Frontal cortex (tissue), 4 donors: ENCODE data around the gene CPXM2. TPM values are rescaled to one million over a fixed set of nuclear protein-coding genes. Genes with fewer than 3 reads are reported as not detected.

Source experiments
- DNase-seq, 2 donors: peaks; one replicate each; pipeline ENCODE4 v3.0.0; 2012; ENCODE audit warnings: low spot score in 2 of 2
- FAIRE-seq: peaks from 2 replicates; lab custom pipeline; 2012; peaks lifted over from hg19 to GRCh38; lab: Jason Lieb, UNC
- total RNA-seq: library from RNA; depleted of rRNA; stranded (reverse); fragments of >200 nt; gene quantifications from one replicate; pipeline ENCODE4 v1.2.3, GENCODE V29; 2014
- donor health status: control.
- donor health status: control.
- donor health status: control.

The CPXM2 gene
- total RNA-seq, 1 donor from 2014 or later = under 0.01 TPM

- no peak for FAIRE-seq
- no peak for DNase-seq
These were observed 82.0 kb downstream of the CPXM2 start for GRCh38 chr10:123809632-123810031.

GRCh38 chr10:123808906-123809305 lies 82.7 kb downstream of the CPXM2 start:
- no peak for FAIRE-seq
- no peak for DNase-seq

GRCh38 chr10:123808286-123808685 lies 83.3 kb downstream of the CPXM2 start:
- FAIRE-seq = no peak

GRCh38 chr10:123807444-123808035 lies 84.1 kb downstream of the CPXM2 start:
- DNase-seq (no peak), FAIRE-seq (no peak)

More at GRCh38 chr10:123808286-123808685, 83.3 kb downstream of the CPXM2 start:
- DNase-seq = no peak

- no peak for FAIRE-seq
- no peak for DNase-seq
These were observed 86.9 kb downstream of the CPXM2 start for GRCh38 chr10:123804716-123805115.

- DNase-seq = no peak
- FAIRE-seq = no peak
These were observed 90.8 kb downstream of the CPXM2 start for GRCh38 chr10:123800821-123801220.

- DNase-seq (no peak), FAIRE-seq (no peak)
These were observed 91.3 kb downstream of the CPXM2 start for GRCh38 chr10:123800289-123800688.

GRCh38 chr10:123798856-123799255 lies 92.8 kb downstream of the CPXM2 start:
- FAIRE-seq = no peak

GRCh38 chr10:123797813-123798212 lies 93.8 kb downstream of the CPXM2 start:
- FAIRE-seq (no peak), DNase-seq (no peak)

More at GRCh38 chr10:123798856-123799255, 92.8 kb downstream of the CPXM2 start:
- DNase-seq = no peak

GRCh38 chr10:123796736-123797135 lies 94.9 kb downstream of the CPXM2 start:
- no peak for FAIRE-seq
- no peak for DNase-seq

- no peak for FAIRE-seq
- DNase-seq = no peak
These were observed 95.6 kb downstream of the CPXM2 start for GRCh38 chr10:123795846-123796590.

- DNase-seq (no peak), FAIRE-seq (no peak)
These were observed 96.3 kb downstream of the CPXM2 start for GRCh38 chr10:123795196-123795780.

- no peak for FAIRE-seq
- no peak for DNase-seq
These were observed 99.2 kb downstream of the CPXM2 start for GRCh38 chr10:123792248-123792978.

GRCh38 chr10:123790132-123790885 lies 101.3 kb downstream of the CPXM2 start:
- DNase-seq (no peak), FAIRE-seq (no peak)

GRCh38 chr10:123788981-123789380 lies 102.6 kb downstream of the CPXM2 start:
- FAIRE-seq = no peak

GRCh38 chr10:123787566-123787965 lies 104.0 kb downstream of the CPXM2 start:
- FAIRE-seq (no peak), DNase-seq (no peak)

More at GRCh38 chr10:123788981-123789380, 102.6 kb downstream of the CPXM2 start:
- DNase-seq = no peak

- no peak for DNase-seq
- no peak for FAIRE-seq
These were observed 104.7 kb downstream of the CPXM2 start for GRCh38 chr10:123786896-123787295.

GRCh38 chr10:123786306-123786705 lies 105.3 kb downstream of the CPXM2 start:
- DNase-seq (no peak), FAIRE-seq (no peak)

- DNase-seq (no peak), FAIRE-seq (no peak)
These were observed 107.0 kb downstream of the CPXM2 start for GRCh38 chr10:123784646-123785045.

GRCh38 chr10:123784216-123784615 lies 107.4 kb downstream of the CPXM2 start:
- DNase-seq = no peak
- FAIRE-seq = no peak
